Mononuclear cell (primary cell): ENCODE measurements around the gene TM9SF2. TPM values are rescaled to one million over a fixed set of nuclear protein-coding genes. Genes with fewer than 3 reads are reported as not detected.
"Not testable (repeated sequence)": the region's sequence is repeated elsewhere in the genome, so short reads cannot be mapped to it uniquely, and the experiment has no call there.

Experiments
- H3K27me3 ChIP-seq: 2 replicates; pipeline ENCODE4 v1.6.0; 2011; ENCODE audit warnings: low read length, control low read depth; ENCODE audit not compliant: insufficient read depth
- H3K4me1 ChIP-seq: 2 replicates; pipeline ENCODE4 v1.5.1; 2011; ENCODE audit warnings: mild to moderate bottlenecking, low read length, control low read depth; ENCODE audit not compliant: insufficient read depth
- H3K4me3 ChIP-seq: 2 replicates; pipeline ENCODE4 v1.5.1; 2011; ENCODE audit warnings: mild to moderate bottlenecking, low read length, moderate library complexity
- H3K9me3 ChIP-seq: 2 replicates; pipeline ENCODE4 v1.5.1; 2011; ENCODE audit warnings: low read depth, mild to moderate bottlenecking, control low read depth, low read length
- total RNA-seq: library from RNA; depleted of rRNA; stranded (reverse); fragments of >200 nt; gene quantifications from one replicate; pipeline ENCODE4 v1.2.3, GENCODE V29; 2012

The TM9SF2 gene
- total RNA-seq = 78.6 TPM

DNA sequence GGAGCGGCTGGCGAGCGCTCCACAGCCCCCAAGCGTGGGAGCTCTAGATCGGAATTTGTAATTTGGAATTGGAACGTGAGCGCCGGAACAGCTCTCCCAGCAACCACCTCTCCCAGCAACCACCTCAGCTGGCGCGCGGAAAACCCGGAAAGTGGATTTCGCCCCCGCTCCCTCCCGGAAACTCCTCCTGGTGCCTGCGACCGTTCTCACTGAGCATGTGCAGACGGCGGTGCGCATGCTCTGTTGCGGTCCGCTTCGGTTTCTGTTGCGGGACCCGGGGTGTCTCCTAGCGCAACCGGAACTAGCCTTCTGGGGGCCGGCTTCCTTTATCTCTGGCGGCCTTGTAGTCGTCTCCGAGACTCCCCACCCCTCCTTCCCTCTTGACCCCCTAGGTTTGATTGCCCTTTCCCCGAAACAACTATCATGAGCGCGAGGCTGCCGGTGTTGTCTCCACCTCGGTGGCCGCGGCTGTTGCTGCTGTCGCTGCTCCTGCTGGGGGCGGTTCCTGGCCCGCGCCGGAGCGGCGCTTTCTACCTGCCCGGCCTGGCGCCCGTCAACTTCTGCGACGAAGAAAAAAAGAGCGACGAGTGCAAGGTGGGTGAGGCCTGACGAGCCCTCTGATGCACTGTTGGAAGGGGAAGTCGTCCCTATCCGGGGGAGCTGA lies at the start of gene TM9SF2:
TM9SF2 (plus strand) TSS at position 289 of the 664 bp plus-strand sequence; CDS start at position 424, 135 bp downstream.
- Histone ChIP-seq H3K4me1 (peaks cover 75% of the 10 kb centered on the region), H3K4me3 (peak within 1 kb of the TSS; percentile 95), H3K27me3 (no peaks in the 10 kb centered on the region), H3K9me3 (no peaks in the 10 kb centered on the region)

GRCh38 chr13:99454518-99455183 lies 46.6 kb upstream of the TM9SF2 start:
- no peak overlapping the region for H3K4me3 ChIP-seq
- H3K4me1 ChIP-seq = no peaks in the 10 kb centered on the region
- no peaks in the 10 kb centered on the region for H3K9me3 ChIP-seq
- no peaks in the 10 kb centered on the region for H3K27me3 ChIP-seq

DNA sequence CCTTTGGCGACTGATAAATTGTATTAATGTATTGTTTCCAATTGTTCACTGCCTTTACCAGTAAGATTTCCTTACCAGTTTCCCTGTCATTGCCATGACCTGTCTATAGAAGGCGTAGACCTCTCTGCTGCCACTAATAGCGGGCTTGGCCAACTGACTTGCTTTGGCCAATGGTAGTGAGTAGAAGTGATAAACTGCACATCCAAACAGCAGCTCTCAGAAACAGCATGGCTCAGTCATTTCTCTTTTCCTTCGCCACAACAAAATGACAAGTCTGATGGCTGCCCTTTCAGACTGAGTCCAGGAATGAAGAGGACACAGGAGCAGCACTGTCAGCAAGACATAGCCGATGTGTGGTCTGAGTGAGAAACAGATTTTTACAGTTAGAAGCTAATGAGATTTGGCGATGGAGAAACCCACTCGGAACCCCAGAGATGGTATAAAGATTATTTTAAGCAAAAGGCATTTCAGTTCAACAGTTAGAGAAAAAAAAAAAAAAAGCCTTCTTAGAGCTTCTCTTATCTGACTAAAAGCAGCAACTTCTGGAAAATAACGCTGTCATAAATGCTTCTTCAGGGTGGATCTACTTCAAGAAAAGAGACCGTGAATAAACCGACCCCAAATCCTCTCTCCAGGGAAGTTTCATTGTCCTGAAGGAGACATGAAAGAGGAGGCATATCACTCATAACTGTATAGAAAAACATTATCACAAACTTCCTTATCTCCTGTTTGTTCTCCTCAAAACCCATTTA lies 42.0 kb upstream of the TM9SF2 start:
- Histone ChIP-seq H3K9me3 (no peaks in the 10 kb centered on the region), H3K4me1 (peaks cover 12% of the 10 kb centered on the region)

GRCh38 chr13:99460802-99461201 lies 40.5 kb upstream of the TM9SF2 start:
- not testable (repeated sequence) for H3K27me3 ChIP-seq, H3K4me3 ChIP-seq, H3K9me3 ChIP-seq
- H3K4me1 ChIP-seq = peaks cover 25% of the 10 kb centered on the region

More for the DNA sequence above, 42.0 kb upstream of the TM9SF2 start:
- Histone ChIP-seq H3K27me3 (no peaks in the 10 kb centered on the region), H3K4me3 (no peak overlapping the region)

DNA sequence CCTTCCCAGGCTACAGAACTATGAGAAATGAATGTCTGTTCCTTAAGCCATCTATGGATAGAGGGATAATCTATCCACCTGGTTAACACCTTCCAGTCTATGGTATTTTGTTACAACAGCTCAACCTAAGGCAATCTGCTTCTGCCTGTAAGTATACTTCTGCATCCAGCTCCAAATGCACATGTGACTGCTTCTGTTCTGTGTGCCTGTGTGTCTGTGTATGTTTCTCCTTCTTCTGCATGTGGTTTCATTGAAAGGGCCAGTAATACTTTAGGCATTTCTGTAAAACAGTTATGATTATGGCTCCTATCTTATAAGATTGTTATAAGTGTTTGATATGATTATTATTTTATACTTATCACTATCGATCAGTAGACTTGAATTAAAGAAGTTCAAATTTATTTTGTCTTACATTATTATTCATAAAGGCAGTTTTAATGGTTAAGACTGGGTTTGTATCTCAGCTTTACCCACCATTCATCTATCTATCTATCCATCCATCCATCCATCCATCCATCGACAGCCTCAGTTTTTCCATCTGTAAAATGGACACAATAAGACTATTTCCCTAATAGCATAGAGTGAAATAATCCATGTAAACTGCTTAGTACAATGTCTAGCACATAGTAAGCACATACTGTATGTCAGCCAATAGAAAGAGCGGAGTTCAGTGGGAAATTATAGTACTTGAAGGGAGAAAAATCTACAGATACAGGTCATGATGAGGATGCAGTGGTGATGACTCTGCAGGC lies 37.5 kb upstream of the TM9SF2 start:
- Histone ChIP-seq H3K27me3 (no peaks in the 10 kb centered on the region), H3K9me3 (no peaks in the 10 kb centered on the region), H3K4me3 (no peak overlapping the region), H3K4me1 (peaks cover 29% of the 10 kb centered on the region)

- Histone ChIP-seq H3K27me3 (no peaks in the 10 kb centered on the region), H3K9me3 (no peaks in the 10 kb centered on the region), H3K4me3 (no peak overlapping the region), H3K4me1 (peaks cover 35% of the 10 kb centered on the region)
Observed at GRCh38 chr13:99464441-99464949, 36.8 kb upstream of the TM9SF2 start.

- Histone ChIP-seq H3K27me3 (no peaks in the 10 kb centered on the region), H3K4me3 (no peak overlapping the region), H3K9me3 (no peaks in the 10 kb centered on the region), H3K4me1 (peaks cover 37% of the 10 kb centered on the region)
Observed at GRCh38 chr13:99465454-99465853, 35.8 kb upstream of the TM9SF2 start.

- Histone ChIP-seq H3K4me3 (no peak overlapping the region), H3K4me1 (peaks cover 29% of the 10 kb centered on the region), H3K9me3 (no peaks in the 10 kb centered on the region), H3K27me3 (no peaks in the 10 kb centered on the region)
Observed at GRCh38 chr13:99467764-99468163, 33.5 kb upstream of the TM9SF2 start.

- H3K27me3 ChIP-seq = no peaks in the 10 kb centered on the region
- no peaks in the 10 kb centered on the region for H3K9me3 ChIP-seq
- peaks cover 28% of the 10 kb centered on the region for H3K4me1 ChIP-seq
Observed at GRCh38 chr13:99469041-99469440, 32.2 kb upstream of the TM9SF2 start.

DNA sequence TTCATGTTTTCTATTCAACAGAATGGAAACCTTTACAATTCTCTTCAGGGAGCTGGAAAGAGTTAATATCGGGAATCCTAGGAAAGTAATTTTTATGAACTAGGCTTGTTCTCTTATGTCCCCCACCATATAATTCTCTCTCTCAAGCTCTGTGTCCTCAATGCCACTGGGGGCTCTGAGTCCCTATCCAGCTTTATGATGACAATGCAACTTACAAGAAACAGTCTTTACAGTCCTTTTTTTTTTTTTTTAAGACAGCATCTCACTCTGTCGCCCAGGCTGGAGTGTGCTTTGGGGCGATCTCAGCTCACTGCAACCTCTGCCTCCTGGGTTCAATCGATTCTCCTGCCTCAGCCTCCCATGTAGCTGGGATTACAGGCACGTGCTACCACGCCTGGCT lies 31.2 kb upstream of the TM9SF2 start:
- H3K4me3 ChIP-seq = no peak overlapping the region
- H3K9me3 ChIP-seq = no peaks in the 10 kb centered on the region
- no peaks in the 10 kb centered on the region for H3K27me3 ChIP-seq
- peaks cover 18% of the 10 kb centered on the region for H3K4me1 ChIP-seq

More at GRCh38 chr13:99469041-99469440, 32.2 kb upstream of the TM9SF2 start:
- H3K4me3 ChIP-seq = no peak overlapping the region

DNA sequence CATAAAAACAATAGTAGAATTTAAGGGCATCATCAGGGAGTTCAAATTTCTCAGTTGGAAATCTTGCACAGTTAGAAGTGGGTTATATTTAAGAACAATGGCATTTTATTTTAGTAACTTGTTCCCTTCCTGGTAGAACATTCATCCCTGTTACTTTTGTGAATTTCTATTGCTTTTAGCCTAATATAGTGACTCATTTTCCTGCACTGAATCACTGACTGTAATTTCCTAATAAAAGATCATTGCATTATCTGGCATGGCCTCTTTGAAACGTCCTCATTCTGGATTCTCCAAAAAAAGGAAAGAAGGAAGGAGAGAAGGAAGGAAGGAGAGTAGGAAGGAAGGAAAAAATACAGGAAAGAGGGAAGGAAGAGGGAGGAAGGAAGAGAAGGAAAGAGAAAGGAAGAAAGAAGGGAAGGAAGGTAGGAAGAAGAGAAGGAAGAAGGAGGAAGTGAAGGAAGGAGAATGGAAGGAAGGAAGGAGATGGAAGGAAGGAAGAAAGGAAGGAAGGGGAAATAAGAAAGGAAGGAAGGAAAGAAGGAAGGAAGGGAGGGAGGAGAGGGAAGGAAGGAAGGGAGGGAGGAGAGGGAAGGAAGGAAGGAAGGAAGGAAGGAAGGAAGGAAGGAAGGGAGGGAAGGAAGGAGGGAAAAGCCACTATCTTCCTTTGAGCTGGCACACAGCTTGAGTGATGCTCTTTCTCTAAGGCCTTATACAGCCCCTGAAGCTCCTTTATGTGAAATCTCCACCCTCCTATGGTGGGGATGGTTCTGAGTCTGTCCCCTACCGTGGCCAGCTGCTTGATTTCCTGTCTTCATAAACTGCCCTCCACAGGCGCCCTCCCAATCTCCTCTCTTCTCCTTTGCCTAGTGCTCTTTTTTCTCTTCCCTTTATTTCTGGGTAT lies 29.8 kb upstream of the TM9SF2 start:
- Histone ChIP-seq H3K4me3 (no peak overlapping the region), H3K27me3 (no peaks in the 10 kb centered on the region), H3K4me1 (peaks cover 12% of the 10 kb centered on the region), H3K9me3 (no peaks in the 10 kb centered on the region)

DNA sequence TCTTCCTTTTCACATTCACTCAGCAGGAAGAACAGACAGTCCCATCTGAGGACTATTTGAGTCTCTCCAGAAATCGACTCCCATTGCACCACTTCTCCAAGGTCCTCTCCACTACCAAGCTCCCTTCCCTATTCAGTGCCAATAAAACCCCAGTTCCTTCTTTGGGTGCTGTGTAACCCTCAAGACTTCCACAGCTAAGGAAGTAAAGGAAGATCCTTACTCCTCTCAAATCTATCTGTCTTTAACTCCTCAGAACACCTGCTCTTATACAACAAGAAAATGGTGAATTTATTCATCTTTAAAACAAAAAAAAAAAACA lies 29.2 kb upstream of the TM9SF2 start:
- peaks cover 13% of the 10 kb centered on the region for H3K4me1 ChIP-seq
- H3K27me3 ChIP-seq = no peaks in the 10 kb centered on the region
- no peaks in the 10 kb centered on the region for H3K9me3 ChIP-seq
- H3K4me3 ChIP-seq = no peak overlapping the region

- no peaks in the 10 kb centered on the region for H3K27me3 ChIP-seq
- peaks cover 20% of the 10 kb centered on the region for H3K4me1 ChIP-seq
- H3K4me3 ChIP-seq = no peak overlapping the region
- H3K9me3 ChIP-seq = no peaks in the 10 kb centered on the region
Observed at GRCh38 chr13:99473515-99473914, 27.8 kb upstream of the TM9SF2 start.

DNA sequence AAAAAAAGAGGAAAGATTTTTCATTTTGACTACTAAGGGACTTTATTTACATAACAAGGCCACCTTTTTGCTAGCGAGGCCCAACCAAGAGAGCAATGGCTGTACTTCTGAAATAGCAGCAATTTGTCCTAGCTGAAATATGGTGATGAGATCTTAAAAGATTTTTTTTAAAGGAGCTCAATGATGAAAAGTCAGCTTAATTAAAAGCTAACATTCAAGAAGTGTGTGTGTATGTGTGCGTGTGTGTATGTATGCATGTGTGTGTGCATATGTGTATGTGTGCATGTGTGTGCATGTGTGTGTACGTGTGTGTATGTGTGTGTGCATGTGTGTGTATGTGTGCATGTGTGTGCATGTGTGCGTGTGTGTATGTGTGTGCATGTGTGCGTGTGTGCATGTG lies 24.6 kb upstream of the TM9SF2 start:
- Histone ChIP-seq H3K9me3 (no peaks in the 10 kb centered on the region), H3K4me1 (peaks cover 8% of the 10 kb centered on the region), H3K27me3 (no peaks in the 10 kb centered on the region), H3K4me3 (no peak overlapping the region)
